Esophagus (tissue), 2 donors: ENCODE data around the gene PDXDC1. TPM values are rescaled to one million over a fixed set of nuclear protein-coding genes. Genes with fewer than 3 reads are reported as not detected.
"Not testable (repeated sequence)": the region's sequence is repeated elsewhere in the genome, so short reads cannot be mapped to it uniquely, and the experiment has no call there.

Source experiments
- H3K27ac ChIP-seq, 2 donors: one replicate each; pipeline ENCODE4 v1.5.1; 2013; ENCODE audit warnings: low read depth in 2 of 2, mild to moderate bottlenecking in 2 of 2, inconsistent platforms in 1 of 2, low read length in 1 of 2, moderate library complexity in 1 of 2
- H3K27me3 ChIP-seq, 2 donors: one replicate each; pipeline ENCODE4 v1.6.1; 2013; ENCODE audit warnings: low read length in 2 of 2, control low read depth in 1 of 2, mild to moderate bottlenecking in 1 of 2; ENCODE audit not compliant: insufficient read depth in 2 of 2, control insufficient read depth in 1 of 2
- H3K36me3 ChIP-seq, 2 donors: one replicate each; pipeline ENCODE4 v1.6.1; 2013; ENCODE audit warnings: low read length in 1 of 2; ENCODE audit not compliant: control insufficient read depth in 2 of 2, insufficient read depth in 2 of 2
- H3K4me1 ChIP-seq, 2 donors: one replicate each; pipeline ENCODE4 v1.6.1; 2013; ENCODE audit warnings: low read length in 1 of 2; ENCODE audit not compliant: control insufficient read depth in 2 of 2, insufficient read depth in 2 of 2
- H3K4me3 ChIP-seq, 2 donors: one replicate each; pipeline ENCODE4 v1.5.1; 2013; ENCODE audit warnings: low read length in 2 of 2, mild to moderate bottlenecking in 2 of 2, low read depth in 1 of 2, moderate library complexity in 1 of 2
- H3K9me3 ChIP-seq, 2 donors: one replicate each; pipeline ENCODE4 v1.6.1; 2013; ENCODE audit warnings: mild to moderate bottlenecking in 2 of 2, low read depth in 1 of 2, low read length in 1 of 2, moderate library complexity in 1 of 2; ENCODE audit not compliant: control insufficient read depth in 2 of 2, insufficient read depth in 1 of 2
- WGBS, 2 donors: extraction: QIAGEN DNeasy Blood & Tissue Kit; methylation state at CpG; one replicate each; pipeline ENCODE4 v1.1.7; 2013; 5-methylcytosine and 5-hydroxymethylcytosine counted together
- polyA plus RNA-seq, 2 donors: library from polyadenylated mRNA; stranded (reverse); fragments of 200-250 nt; gene quantifications; one replicate each; pipeline ENCODE4 v1.2.3, GENCODE V29; 2013
- donor health status: healthy with polysubstance abuse.
- donor health status: Bipolar disorder and iron deficiency.

The PDXDC1 gene
- polyA plus RNA-seq, 2 donors = 32.4 to 35.3 TPM

- 83 to 85% methylated on average over 23 of the region's 23 CpGs for WGBS, 2 donors
- Histone ChIP-seq H3K9me3 (no peaks in the 10 kb centered on the region), H3K4me1 (no peaks in the 10 kb centered on the region), H3K36me3 (peaks cover 36 to 53% of the 10 kb centered on the region in 2 donors), H3K4me3 (no peak overlapping the region), H3K27ac (peak overlapping the region in 1 of 2 donors; percentile 1), H3K27me3 (no peaks in the 10 kb centered on the region)
These were observed 59.7 kb downstream of the PDXDC1 start for GRCh38 chr16:15034266-15035162.

- Histone ChIP-seq H3K27me3 (no peaks in the 10 kb centered on the region), H3K27ac (no peak overlapping the region), H3K9me3 (no peaks in the 10 kb centered on the region), H3K36me3 (peaks cover 41 to 55% of the 10 kb centered on the region in 2 donors), H3K4me3 (no peak overlapping the region), H3K4me1 (no peaks in the 10 kb centered on the region)
- 74 to 81% methylated on average over 15 of the region's 15 CpGs for WGBS, 2 donors
These were observed 60.4 kb downstream of the PDXDC1 start for GRCh38 chr16:15035163-15035729.

GRCh38 chr16:15037003-15037402 is 62.2 kb downstream of the PDXDC1 start:
- H3K9me3 ChIP-seq = no peaks in the 10 kb centered on the region
- H3K27ac ChIP-seq = no peak overlapping the region
- 84 to 85% methylated on average over 10 of the region's 10 CpGs for WGBS, 2 donors
- peaks cover 36 to 54% of the 10 kb centered on the region in 2 donors for H3K36me3 ChIP-seq
- H3K4me1 ChIP-seq = peaks cover 0 to 2% of the 10 kb centered on the region in 2 donors
- no peaks in the 10 kb centered on the region for H3K27me3 ChIP-seq
- no peak overlapping the region for H3K4me3 ChIP-seq

- Histone ChIP-seq H3K4me3 (no peak overlapping the region), H3K36me3 (peaks cover 34 to 54% of the 10 kb centered on the region in 2 donors), H3K27me3 (no peaks in the 10 kb centered on the region), H3K27ac (no peak overlapping the region), H3K4me1 (peaks cover 0 to 2% of the 10 kb centered on the region in 2 donors), H3K9me3 (no peaks in the 10 kb centered on the region)
- 80 to 89% methylated on average over 4 of the region's 4 CpGs for WGBS, 2 donors
These were observed 62.9 kb downstream of the PDXDC1 start for GRCh38 chr16:15037745-15038144.

GRCh38 chr16:15038689-15039088 is 63.9 kb downstream of the PDXDC1 start:
- H3K36me3 ChIP-seq = peaks cover 29 to 44% of the 10 kb centered on the region in 2 donors
- H3K27ac ChIP-seq = no peak overlapping the region
- no peak overlapping the region for H3K4me3 ChIP-seq
- peaks cover 0 to 2% of the 10 kb centered on the region in 2 donors for H3K4me1 ChIP-seq
- WGBS, 2 donors = 86 to 89% methylated on average over 9 of the region's 9 CpGs
- no peaks in the 10 kb centered on the region for H3K27me3 ChIP-seq
- H3K9me3 ChIP-seq = no peaks in the 10 kb centered on the region

GRCh38 chr16:15041271-15042004 is 66.6 kb downstream of the PDXDC1 start:
- no peaks in the 10 kb centered on the region for H3K27me3 ChIP-seq
- peaks cover 13 to 28% of the 10 kb centered on the region in 2 donors for H3K36me3 ChIP-seq
- WGBS, 2 donors = 47 to 53% methylated on average over 16 of the region's 16 CpGs
- no peak overlapping the region for H3K27ac ChIP-seq
- H3K4me3 ChIP-seq = no peak overlapping the region
- no peaks in the 10 kb centered on the region for H3K9me3 ChIP-seq
- H3K4me1 ChIP-seq = peaks cover 0 to 2% of the 10 kb centered on the region in 2 donors

- Histone ChIP-seq H3K4me3 (no peak overlapping the region), H3K9me3 (no peaks in the 10 kb centered on the region), H3K27ac (no peak overlapping the region), H3K4me1 (peaks cover 0 to 2% of the 10 kb centered on the region in 2 donors), H3K27me3 (no peaks in the 10 kb centered on the region), H3K36me3 (peaks cover 13 to 28% of the 10 kb centered on the region in 2 donors)
- WGBS, 2 donors = 76 to 88% methylated on average over 5 of the region's 5 CpGs
These were observed 68.5 kb downstream of the PDXDC1 start for GRCh38 chr16:15043344-15043743.

GRCh38 chr16:15044286-15044685 is 69.5 kb downstream of the PDXDC1 start:
- H3K27ac ChIP-seq = no peak overlapping the region
- 91 to 92% methylated on average over 11 of the region's 11 CpGs for WGBS, 2 donors
- H3K9me3 ChIP-seq = no peaks in the 10 kb centered on the region
- H3K36me3 ChIP-seq = peaks cover 8 to 23% of the 10 kb centered on the region in 2 donors
- H3K4me3 ChIP-seq = no peak overlapping the region
- peaks cover 0 to 2% of the 10 kb centered on the region in 2 donors for H3K4me1 ChIP-seq
- no peaks in the 10 kb centered on the region for H3K27me3 ChIP-seq

GRCh38 chr16:15045270-15045669 is 70.4 kb downstream of the PDXDC1 start:
- H3K4me3 ChIP-seq, H3K27ac ChIP-seq, H3K9me3 ChIP-seq, H3K27me3 ChIP-seq, H3K4me1 ChIP-seq: not testable (repeated sequence)
- WGBS, 2 donors = 63 to 64% methylated on average over 9 of the region's 9 CpGs
- peaks cover 3 to 17% of the 10 kb centered on the region in 2 donors for H3K36me3 ChIP-seq
